HG03095 (cell line): Measurements from ENCODE around the gene ERO1A.
"Not testable (repeated sequence)": the region's sequence is repeated elsewhere in the genome, so short reads cannot be mapped to it uniquely, and the experiment has no call there.

Experiments
- ATAC-seq: cut with Tn5 transposase; IDR thresholded peaks from one replicate; pipeline ENCODE4 v1.9.1; 2021; ENCODE audit warnings: moderate library complexity; ENCODE audit not compliant: unreplicated experiment

ERO1A gene

GRCh38 chr14:52695481-52696091 is at the start of gene ERO1A:
Gene ERO1A, minus strand, starts transcription at chr14:52695558. Its CDS starts 77 bp downstream, at chr14:52695481.
- ATAC-seq = peak; percentile 78

DNA sequence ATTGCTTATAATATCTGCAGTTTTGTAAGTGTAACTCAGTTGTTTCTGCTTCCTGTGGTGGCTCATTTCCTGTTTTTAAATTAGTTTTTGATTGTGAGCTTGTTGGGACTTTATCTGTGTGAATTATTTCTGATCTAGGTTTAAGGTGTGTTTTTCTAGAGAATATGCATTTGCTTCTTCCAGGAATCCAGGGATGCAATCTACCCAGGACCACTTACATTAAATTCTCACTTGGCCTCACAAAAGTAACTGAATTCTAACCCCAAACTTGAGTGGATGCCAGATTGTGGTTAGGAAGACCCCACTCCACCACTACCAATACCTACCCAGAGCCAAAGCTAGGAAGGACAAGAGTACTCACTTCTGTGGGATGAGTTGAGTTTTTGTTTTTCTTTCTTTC is 46.5 kb upstream of the ERO1A start:
- peak; percentile 27 for ATAC-seq

DNA sequence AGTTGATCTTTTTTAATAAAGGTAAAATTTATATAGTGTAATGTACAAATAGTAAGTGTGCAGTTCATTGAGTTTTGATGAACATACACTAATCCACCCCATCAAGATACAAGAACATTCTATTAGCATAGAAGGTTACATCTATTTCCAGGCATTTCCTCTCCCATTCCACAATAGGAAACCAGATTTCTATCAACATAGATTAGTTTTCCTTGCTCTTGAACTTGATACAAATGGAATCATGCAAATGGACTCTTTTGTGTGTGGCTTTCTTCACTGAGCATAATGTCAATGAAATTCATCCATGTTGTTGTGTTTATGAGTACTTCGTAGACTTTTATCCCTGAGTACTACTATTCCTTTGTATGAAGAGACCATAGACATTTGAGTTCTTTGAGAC is 45.4 kb upstream of the ERO1A start:
- ATAC-seq = no peak

DNA sequence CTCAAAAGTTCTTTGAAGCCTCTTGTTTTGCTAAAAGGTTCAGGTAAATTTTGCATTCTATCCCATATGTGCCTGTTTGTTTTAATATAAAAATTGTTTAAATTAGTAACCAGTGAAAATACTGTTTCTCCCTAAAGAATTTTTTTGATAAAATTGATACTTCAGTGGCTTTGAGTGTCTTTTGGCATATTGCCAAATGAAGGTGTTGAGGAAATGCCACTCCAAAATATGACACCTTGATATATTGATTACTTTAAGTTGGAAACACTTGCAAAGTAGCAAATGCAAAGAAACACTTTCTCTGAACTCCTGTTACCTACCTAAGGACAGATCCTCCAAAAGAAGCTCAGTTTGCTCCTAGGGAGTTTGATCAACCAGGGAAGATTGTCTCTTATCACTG is 43.1 kb upstream of the ERO1A start:
- ATAC-seq = no peak

DNA sequence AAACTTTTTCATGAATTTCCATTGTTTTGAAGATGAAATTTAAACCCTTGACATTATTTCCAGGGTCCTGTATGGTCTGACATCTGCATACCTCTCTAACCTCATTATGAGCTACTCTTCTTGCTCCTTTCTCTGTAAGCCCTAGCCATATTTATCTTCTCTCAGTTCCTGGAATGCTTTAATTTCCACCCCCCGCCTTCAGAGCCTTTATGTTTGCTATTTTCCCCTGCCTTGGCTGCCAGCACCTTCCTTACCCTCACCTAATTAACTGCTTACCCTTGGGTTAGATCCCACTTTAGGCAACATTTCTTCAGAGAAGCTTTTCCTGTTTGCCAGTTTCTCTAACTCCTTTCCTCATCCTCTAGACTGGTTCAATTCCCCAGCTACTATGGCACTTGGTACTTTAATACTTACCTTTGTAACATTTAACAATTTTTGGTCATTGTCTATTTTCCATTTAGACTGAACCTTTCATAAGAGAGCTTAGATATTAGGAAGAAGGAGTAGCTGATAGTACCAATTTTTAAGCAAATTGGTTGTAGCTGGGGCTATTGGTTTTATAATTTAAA is 40.6 kb upstream of the ERO1A start:
- ATAC-seq = no peak

DNA sequence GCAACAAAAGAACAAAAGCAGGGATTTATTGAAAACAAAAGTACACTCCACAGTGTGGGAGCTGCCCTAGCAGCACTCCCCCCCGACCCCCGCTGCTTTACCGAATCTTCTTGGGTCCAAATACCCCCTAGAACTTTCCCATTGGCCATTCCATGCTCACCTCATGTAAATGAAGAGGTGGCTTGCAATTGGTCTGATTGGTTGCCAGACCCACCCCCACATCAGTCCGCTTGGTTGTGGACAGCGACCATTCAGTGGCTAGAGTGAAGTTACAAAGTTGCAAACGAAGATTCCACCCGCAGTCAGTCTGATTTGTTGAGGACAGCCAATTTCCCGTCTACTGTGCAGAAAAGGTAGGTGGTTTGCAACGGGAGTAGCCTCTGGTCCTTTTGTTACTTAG is 38.5 kb upstream of the ERO1A start:
- no peak for ATAC-seq

GRCh38 chr14:52730709-52731111 is 35.4 kb upstream of the ERO1A start:
- no peak for ATAC-seq

DNA sequence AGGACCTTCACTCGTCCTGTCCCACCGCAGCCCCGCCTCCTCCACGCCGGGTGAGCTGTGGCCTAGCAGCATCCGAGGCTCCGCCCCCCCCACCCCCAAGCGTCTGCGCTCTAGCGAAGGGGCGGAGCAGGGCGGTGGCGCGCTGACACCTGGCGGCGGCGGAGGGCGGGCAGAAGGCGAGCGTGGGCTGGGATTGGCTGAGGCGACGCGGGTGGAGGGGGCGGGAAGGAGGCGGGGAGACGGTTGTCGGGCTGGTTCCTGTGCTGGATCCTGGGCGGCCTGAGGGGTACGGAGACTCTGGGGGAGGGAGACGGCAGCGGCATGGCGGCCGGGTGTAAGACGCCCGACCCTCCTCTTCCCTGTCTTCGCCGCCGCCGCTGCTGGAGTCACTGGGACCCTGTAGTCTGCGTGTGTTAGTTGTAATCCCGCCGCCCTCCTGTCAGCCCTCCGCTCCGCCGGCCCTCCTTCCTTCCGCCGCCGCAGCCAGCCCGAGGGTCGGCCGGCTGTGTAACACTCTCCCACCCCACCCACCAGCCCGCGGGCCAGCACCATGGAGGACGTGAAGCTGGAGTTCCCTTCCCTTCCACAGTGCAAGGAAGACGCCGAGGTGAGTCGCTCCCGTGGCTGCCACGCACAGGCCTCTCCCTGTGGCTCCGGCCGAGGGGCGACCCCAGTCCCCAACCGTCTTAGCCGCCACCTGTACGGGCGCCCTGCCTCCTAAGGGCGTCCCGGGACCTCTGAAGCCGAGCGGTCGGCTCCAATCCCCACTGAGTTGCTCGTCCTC is 34.8 kb upstream of the ERO1A start, which contains the start of gene STYX:
STYX (plus strand) TSS at position 242 of the 784 bp plus-strand sequence; CDS start at position 551, 309 bp downstream.
- ATAC-seq = peak; percentile 91

- no peak for ATAC-seq
Observed at GRCh38 chr14:52729585-52729924, 34.2 kb upstream of the ERO1A start.

- ATAC-seq = not testable (repeated sequence)
Observed at GRCh38 chr14:52729035-52729434, 33.7 kb upstream of the ERO1A start.

- ATAC-seq = not testable (repeated sequence)
Observed at GRCh38 chr14:52727509-52727908, 32.2 kb upstream of the ERO1A start.

DNA sequence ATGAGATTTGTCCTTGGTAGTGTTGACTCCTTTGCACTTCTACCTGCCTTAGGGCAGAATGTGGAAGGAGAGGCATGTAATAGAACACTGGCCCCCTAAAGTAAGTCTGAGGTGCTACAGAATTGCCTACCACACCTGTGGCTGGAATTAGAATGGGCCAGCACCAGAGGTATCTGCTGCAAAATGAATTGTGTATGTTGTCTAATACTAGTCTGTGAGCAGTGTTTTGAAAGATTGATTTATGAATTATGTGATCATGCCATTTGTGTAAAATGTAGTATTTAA is 28.9 kb upstream of the ERO1A start:
- no peak for ATAC-seq

DNA sequence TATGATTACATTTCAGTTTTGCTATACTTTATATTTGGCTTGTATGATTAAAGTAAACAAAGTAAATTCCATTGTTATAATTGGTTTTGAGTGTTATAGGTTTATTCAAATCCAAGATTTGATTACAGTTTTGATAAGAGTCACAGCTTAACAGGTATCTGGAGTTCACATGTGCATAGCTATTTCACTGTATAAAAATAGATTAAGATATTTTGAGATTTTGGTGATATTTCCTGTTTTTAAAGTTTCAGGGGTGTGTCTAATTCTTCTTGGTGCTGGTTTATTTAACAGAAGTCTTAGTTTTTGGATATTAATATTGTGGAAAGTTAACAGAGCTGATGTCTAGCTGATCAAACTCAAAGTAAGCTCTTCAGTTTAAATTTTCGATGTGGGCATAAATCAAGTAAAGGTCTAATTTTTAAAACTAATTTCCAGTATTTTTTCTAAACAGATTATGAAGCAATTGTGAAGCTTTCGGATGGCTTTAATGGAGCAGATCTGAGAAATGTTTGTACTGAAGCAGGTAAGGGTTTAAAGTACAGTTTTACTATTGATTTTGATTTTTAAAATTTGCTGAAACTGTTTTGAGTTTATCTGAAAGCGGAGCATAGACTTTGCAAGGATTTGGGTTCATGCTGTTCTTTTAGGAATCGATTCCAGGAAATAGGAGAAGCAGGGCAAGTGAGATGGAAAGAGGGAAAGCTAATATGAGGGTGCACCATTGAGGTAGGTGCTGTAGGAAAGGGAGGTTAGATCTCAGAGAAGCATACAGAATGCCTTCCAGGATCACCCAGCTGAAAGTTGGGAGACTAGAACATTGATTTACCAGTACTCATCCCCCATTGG is 28.4 kb upstream of the ERO1A start:
- no peak for ATAC-seq

GRCh38 chr14:52716155-52716554 is 20.8 kb upstream of the ERO1A start:
- ATAC-seq = no peak

DNA sequence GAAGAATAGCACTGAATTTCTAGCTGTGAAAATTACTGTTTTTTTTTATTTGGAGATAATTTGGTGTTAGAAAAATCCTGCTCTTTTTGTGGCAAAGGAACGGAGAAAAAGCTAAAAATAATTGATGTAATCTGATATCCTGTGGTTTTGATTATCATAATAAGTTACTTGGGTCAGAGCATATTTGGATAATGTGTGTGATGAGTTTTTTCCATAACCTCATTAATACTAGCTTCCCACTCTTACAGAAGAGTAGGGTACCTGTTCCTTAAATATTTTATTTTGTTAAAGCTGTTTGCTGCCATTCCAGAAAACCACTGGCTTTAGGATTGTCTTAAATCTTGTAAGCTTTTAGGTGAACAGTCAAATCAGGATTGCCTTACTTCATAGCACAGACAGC is 16.3 kb upstream of the ERO1A start:
- ATAC-seq = no peak

DNA sequence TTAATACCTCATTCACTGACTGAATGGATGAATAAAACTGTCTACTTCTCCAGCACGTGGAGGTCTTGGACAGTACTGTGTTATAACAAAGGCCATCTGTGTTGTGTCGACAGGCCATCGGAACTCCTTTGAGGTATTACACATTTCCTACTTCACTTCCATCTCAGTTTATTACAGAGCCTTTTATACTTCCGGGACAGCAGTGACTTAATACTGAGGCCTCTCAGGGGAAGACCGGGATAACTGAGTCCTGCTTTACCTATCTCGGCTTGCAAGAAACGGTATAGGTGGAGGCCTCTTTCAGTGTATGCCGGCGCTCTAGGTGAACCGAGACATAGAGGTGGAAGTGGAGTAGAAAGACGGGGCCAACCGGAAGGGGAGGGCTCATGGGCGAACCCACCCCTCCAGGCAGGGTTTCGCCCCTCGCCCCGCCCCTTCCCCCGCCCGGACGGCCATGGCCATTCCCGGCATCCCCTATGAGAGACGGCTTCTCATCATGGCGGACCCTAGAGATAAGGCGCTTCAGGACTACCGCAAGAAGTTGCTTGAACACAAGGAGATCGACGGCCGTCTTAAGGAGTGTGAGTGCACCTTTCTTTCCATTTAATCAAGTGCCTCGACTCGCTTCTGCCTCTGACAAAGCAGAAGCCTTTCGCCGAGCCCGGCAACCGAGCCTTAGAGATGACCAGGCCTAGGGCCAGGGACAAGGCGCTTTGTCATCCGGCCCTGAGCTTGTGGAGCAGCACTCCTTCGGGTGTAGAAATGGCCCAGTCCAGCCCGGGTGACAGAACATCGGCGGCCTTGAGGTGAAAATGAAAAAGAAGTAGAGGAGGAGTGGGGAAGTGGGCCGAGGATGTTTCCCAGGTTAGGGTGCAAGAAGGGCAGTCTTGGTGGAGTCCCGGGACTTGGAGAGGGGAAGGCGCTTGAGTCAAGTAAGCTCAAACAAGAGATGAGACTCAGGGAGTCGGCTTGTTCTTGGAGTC is 11.7 kb upstream of the ERO1A start, which contains the start of gene PSMC6:
PSMC6 (plus strand) TSS at position 477 of the 983 bp plus-strand sequence; CDS start at position 497, 20 bp downstream.
- peak; percentile 97 for ATAC-seq

- no peak for ATAC-seq
Observed at GRCh38 chr14:52706286-52706685, 10.9 kb upstream of the ERO1A start.

GRCh38 chr14:52703664-52704063 is 8.3 kb upstream of the ERO1A start:
- no peak for ATAC-seq

- ATAC-seq = no peak
Observed at GRCh38 chr14:52703225-52703624, 7.9 kb upstream of the ERO1A start.

DNA sequence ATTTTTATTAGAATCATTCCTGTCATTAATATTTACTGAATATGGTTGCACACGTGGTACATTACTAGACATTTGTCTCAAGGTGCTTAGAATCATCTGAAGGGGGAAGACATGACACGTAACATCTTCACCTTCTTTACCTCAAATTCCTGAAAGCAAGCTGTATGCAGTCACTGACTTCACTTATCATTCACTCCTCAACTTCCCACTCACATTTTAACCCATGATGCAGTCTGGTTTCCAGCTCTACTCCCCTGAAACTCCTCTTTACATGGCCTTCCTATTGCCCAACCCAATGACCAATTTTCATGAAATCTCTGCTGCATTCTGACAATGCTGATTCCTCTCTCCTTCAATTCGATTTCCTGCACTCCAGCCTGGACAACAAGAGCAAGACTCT is 5.9 kb upstream of the ERO1A start:
- no peak for ATAC-seq
